SK-N-SH (cell line): ENCODE measurements around the gene RNF214. TPM values are rescaled to one million over a fixed set of nuclear protein-coding genes. Genes with fewer than 3 reads are reported as not detected.

ENCODE experiments used
- CTCF ChIA-PET: fragments of 300-600, 350-600 bp; formaldehyde crosslinking; extraction: SDS; loops from one replicate; lab custom pipeline; 2021; lab: Yijun Ruan, JAX
- POLR2A ChIA-PET: fragments of 350-600 bp; sonication (Branson Sonifier 250); formaldehyde crosslinking; extraction: SDS; loops from one replicate; lab custom pipeline; 2020; ENCODE audit warnings: antibody characterized with exemption, inconsistent platforms; lab: Yijun Ruan, JAX
- DNase-seq: peaks from one replicate; pipeline ENCODE4 v3.0.0; 2012
- H2AFZ ChIP-seq: fragments of 200-600 bp; sonication (generic); 2 replicates; pipeline ENCODE4 v1.8.1; 2016; ENCODE audit warnings: antibody characterized with exemption, mild to moderate bottlenecking, low read depth
- H3F3A ChIP-seq: fragments of 200-600 bp; sonication (generic); replicated peaks from 2 replicates; pipeline ENCODE3; 2016; ENCODE audit warnings: antibody characterized with exemption, mild to moderate bottlenecking; ENCODE audit not compliant: insufficient read depth
- H3K27ac ChIP-seq, 2 experiments: fragments of 200-500 bp in 1 of 2; fragments of 200-600 bp in 1 of 2; sonication (Bioruptor generic) in 1 of 2; sonication (generic), shearing (Covaris generic) in 1 of 2; 2 replicates each; pipeline versions ENCODE4 v1.5.1 to v1.6.1; 2014 to 2016; ENCODE audit warnings: low read depth in 2 of 2, inconsistent platforms in 1 of 2, low read length in 1 of 2, mild to moderate bottlenecking in 1 of 2, mixed read lengths in 1 of 2
- H3K27me3 ChIP-seq: fragments of 200-600 bp; sonication (generic), shearing (Covaris generic); 2 replicates; pipeline ENCODE4 v1.6.1; 2016; ENCODE audit warnings: mixed run types; ENCODE audit not compliant: insufficient read depth
- H3K36me3 ChIP-seq, 2 experiments: fragments of 200-500 bp in 1 of 2; fragments of 200-600 bp in 1 of 2; sonication (Bioruptor generic) in 1 of 2; sonication (generic) in 1 of 2; replicated peaks in 1 of 2; 2 replicates each; pipeline versions ENCODE3 to v1.5.1; 2014 to 2016; ENCODE audit warnings: low read length in 1 of 2, mild to moderate bottlenecking in 1 of 2; ENCODE audit not compliant: insufficient read depth in 2 of 2, control insufficient read depth in 1 of 2
- H3K4me1 ChIP-seq, 2 experiments: fragments of 200-500 bp in 1 of 2; fragments of 200-600 bp in 1 of 2; sonication (Bioruptor generic) in 1 of 2; sonication (generic), shearing (Covaris generic) in 1 of 2; 2 replicates each; pipeline versions ENCODE4 v1.5.1 to v1.6.1; 2014 to 2016; ENCODE audit warnings: low read depth in 1 of 2, low read length in 1 of 2, mixed run types in 1 of 2; ENCODE audit not compliant: insufficient read depth in 2 of 2, control insufficient read depth in 1 of 2
- H3K4me2 ChIP-seq: fragments of 200-600 bp; sonication (generic), shearing (Covaris generic); 2 replicates; pipeline ENCODE4 v1.6.1; 2017; ENCODE audit warnings: mixed run types
- H3K4me3 ChIP-seq, 2 experiments: fragments of 200-500 bp in 1 of 2; fragments of 200-600 bp in 1 of 2; sonication (Bioruptor generic) in 1 of 2; sonication (generic), shearing (Covaris generic) in 1 of 2; 2 replicates each; pipeline versions ENCODE4 v1.5.1 to v1.8.1; 2014 to 2016; ENCODE audit warnings: low read depth in 2 of 2, inconsistent platforms in 1 of 2, low read length in 1 of 2, mild to moderate bottlenecking in 1 of 2, mixed read lengths in 1 of 2, moderate library complexity in 1 of 2
- H3K79me2 ChIP-seq: fragments of 200-600 bp; sonication (generic); 2 replicates; pipeline ENCODE4 v1.8.1; 2017; ENCODE audit warnings: mild to moderate bottlenecking; ENCODE audit not compliant: insufficient read depth
- H3K9ac ChIP-seq: fragments of 200-600 bp; sonication (generic); 2 replicates; pipeline ENCODE4 v1.6.1; 2017; ENCODE audit warnings: mixed run types
- H3K9me2 ChIP-seq: fragments of 200-600 bp; sonication (generic); 2 replicates; pipeline ENCODE4 v1.6.1; 2017; ENCODE audit warnings: mixed run types
- H3K9me3 ChIP-seq: fragments of 200-600 bp; sonication (generic); 2 replicates; pipeline ENCODE4 v1.6.1; 2017; ENCODE audit warnings: mixed run types, mild to moderate bottlenecking, moderate library complexity
- H4K20me1 ChIP-seq: fragments of 200-600 bp; sonication (generic); 2 replicates; pipeline ENCODE4 v1.6.1; 2017; ENCODE audit warnings: mild to moderate bottlenecking, mixed run types; ENCODE audit not compliant: insufficient read depth
- CHD2 ChIP-seq: fragments of 150-350 bp; IDR thresholded peaks from 2 replicates; pipeline ENCODE4 v1.6.1; 2018; ENCODE audit warnings: low read length; ENCODE audit not compliant: partially characterized antibody
- ELF1 ChIP-seq: IDR thresholded peaks from 2 replicates; pipeline ENCODE4 v1.4.0; 2012
- FOXM1 ChIP-seq: IDR thresholded peaks from 2 replicates; pipeline ENCODE4 v1.4.0; 2012; ENCODE audit warnings: low read depth, mild to moderate bottlenecking
- GABPA ChIP-seq: IDR thresholded peaks from 2 replicates; pipeline ENCODE4 v1.4.0; 2012; ENCODE audit warnings: low read depth, mild to moderate bottlenecking
- JUND ChIP-seq: IDR thresholded peaks from 2 replicates; pipeline ENCODE4 v1.4.0; 2012
- MEF2A ChIP-seq: IDR thresholded peaks from 2 replicates; pipeline ENCODE4 v1.4.0; 2012; ENCODE audit warnings: low read depth, borderline replicate concordance
- MXI1 ChIP-seq: IDR thresholded peaks from 2 replicates; pipeline ENCODE4 v1.6.1; 2012; ENCODE audit warnings: mild to moderate bottlenecking, low read depth, low read length, improper control_type of control experiment
- NFIC ChIP-seq: IDR thresholded peaks from 2 replicates; pipeline ENCODE4 v1.4.0; 2012; ENCODE audit warnings: borderline replicate concordance
- NRF1 ChIP-seq: IDR thresholded peaks from 2 replicates; pipeline ENCODE4 v1.6.1; 2012; ENCODE audit warnings: low read depth, mild to moderate bottlenecking, low read length
- RAD21 ChIP-seq: IDR thresholded peaks from 2 replicates; pipeline ENCODE4 v1.6.1; 2012; ENCODE audit warnings: mild to moderate bottlenecking, low read length
- RCOR1 ChIP-seq: fragments of 150-350 bp; IDR thresholded peaks from 2 replicates; pipeline ENCODE4 v1.6.1; 2017; ENCODE audit warnings: antibody characterized with exemption, low read length
- RFX5 ChIP-seq: IDR thresholded peaks from 2 replicates; pipeline ENCODE4 v1.6.1; 2012; ENCODE audit warnings: mild to moderate bottlenecking, improper control_type of control experiment, low read length
- RXRA ChIP-seq: IDR thresholded peaks from 2 replicates; pipeline ENCODE4 v1.4.0; 2012; ENCODE audit warnings: low read depth, mild to moderate bottlenecking, borderline replicate concordance
- SIN3A ChIP-seq: IDR thresholded peaks from 2 replicates; pipeline ENCODE4 v1.6.1; 2012; ENCODE audit warnings: low read depth, mild to moderate bottlenecking, low read length, moderate library complexity, borderline replicate concordance
- TEAD4 ChIP-seq: IDR thresholded peaks from 2 replicates; pipeline ENCODE4 v1.4.0; 2012; ENCODE audit warnings: mild to moderate bottlenecking, borderline replicate concordance; ENCODE audit not compliant: insufficient read depth
- YY1 ChIP-seq: IDR thresholded peaks from 2 replicates; pipeline ENCODE4 v1.4.0; 2012; ENCODE audit warnings: low read depth, mild to moderate bottlenecking
- WGBS: methylation state at CpG from one replicate; pipeline ENCODE4 v1.1.6; 2017; ENCODE audit warnings: low lambda C conversion rate; 5-methylcytosine and 5-hydroxymethylcytosine counted together
- polyA plus RNA-seq, 3 experiments: library from polyadenylated mRNA; depleted of rRNA; stranded (reverse); fragments of >200 nt; gene quantifications; 2 replicates each; pipeline ENCODE4 v1.2.3, GENCODE V29; 2012
- TF ChIP-seq, protein P1 (sequence below): IDR thresholded peaks from 2 replicates; pipeline ENCODE4 v1.4.0; 2012; ENCODE audit warnings: low read depth, borderline replicate concordance
- TF ChIP-seq, protein P2 (sequence below): IDR thresholded peaks from 2 replicates; pipeline ENCODE4 v1.4.0; 2012; ENCODE audit warnings: low read depth, borderline replicate concordance
- TF ChIP-seq, protein P3 (sequence below): fragments of 150-350 bp; IDR thresholded peaks from 2 replicates; pipeline ENCODE4 v1.6.1; 2017; ENCODE audit warnings: antibody characterized with exemption, low read length, low read depth, borderline replicate concordance

RNF214 gene
- polyA plus RNA-seq, 1 of the 3 experiments (the other 2 are of a cell fraction) = 15.4 TPM

DNA sequence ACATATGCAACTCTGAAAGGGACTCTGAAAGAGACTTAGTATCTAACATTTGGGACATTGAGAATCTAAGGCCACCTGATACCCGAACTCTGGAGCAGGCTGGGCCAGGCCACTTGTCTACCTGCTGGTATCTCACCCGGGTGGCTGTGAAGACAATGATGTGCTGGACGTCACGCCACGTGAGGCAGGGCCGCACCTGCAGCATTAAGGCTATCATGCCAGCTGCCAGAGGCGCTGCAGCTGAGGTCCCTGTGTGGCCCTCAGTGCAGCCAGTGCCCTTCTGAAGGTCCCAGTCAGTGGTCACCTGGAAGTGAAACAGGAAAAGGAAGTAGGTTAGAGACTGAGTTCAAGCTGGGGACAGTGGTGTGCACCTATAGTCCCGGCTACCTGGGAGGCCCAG lies 13.0 kb upstream of the RNF214 start:
- POLR2A ChIA-PET = no interaction called here
- Histone ChIP-seq H3K9me2 (no peaks in the 10 kb centered on the region), H3K4me2 (no peak overlapping the region), H3K79me2 (no peaks in the 10 kb centered on the region), H2AFZ (no peak overlapping the region), H3K4me1 (peaks cover 2 to 11% of the 10 kb centered on the region in 2 experiments; a peak in 2 of 4 replicates), H3K9ac (no peak overlapping the region), H3K9me3 (no peaks in the 10 kb centered on the region), H3K36me3 (peaks cover 26 to 64% of the 10 kb centered on the region in 2 experiments), H3K27me3 (no peaks in the 10 kb centered on the region), H3K4me3 (no peak overlapping the region), H4K20me1 (no peaks in the 10 kb centered on the region), H3F3A (peaks cover 6% of the 10 kb centered on the region), H3K27ac (no peak overlapping the region)
- CTCF ChIA-PET = interaction anchor here (0.7 to 1.3 kb wide), 2 partner anchors 12 to 477 kb away, joined by 3 read pairs; no protein-coding TSS in a partner anchor
- TF ChIP-seq RXRA (no peak), CHD2 (no peak), FOXM1 (no peak), YY1 (no peak)
- 90% methylated on average over 8 of the region's 8 CpGs for WGBS
- DNase-seq = no peak

DNA sequence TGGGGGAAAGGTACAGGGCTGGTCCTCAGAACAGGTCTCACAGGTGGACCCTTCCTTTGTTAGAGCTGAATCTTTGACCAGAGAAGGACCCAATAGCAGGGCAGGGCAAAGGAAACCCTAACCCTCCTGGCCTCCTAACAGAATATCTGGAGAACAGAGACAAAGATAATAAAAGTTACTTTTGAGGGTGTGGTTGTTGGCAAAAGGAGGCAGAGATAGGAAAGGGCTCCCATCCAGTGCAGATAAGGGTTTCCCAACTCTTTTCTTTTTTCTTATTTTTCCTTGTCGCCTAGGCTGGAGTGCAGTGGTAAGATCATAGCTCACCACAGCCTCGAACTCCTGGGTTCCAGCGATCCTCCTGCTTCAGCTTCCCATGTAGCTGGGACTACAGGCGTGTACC lies 12.5 kb upstream of the RNF214 start:
- H4K20me1 ChIP-seq = no peaks in the 10 kb centered on the region
- peaks cover 26 to 61% of the 10 kb centered on the region in 2 experiments for H3K36me3 ChIP-seq
- no peak overlapping the region for H3K4me2 ChIP-seq
- H3K27ac ChIP-seq = no peak overlapping the region
- H3K4me3 ChIP-seq = no peak overlapping the region
- H3K79me2 ChIP-seq = no peaks in the 10 kb centered on the region
- no peaks in the 10 kb centered on the region for H3K9me2 ChIP-seq
- no peaks in the 10 kb centered on the region for H3K9me3 ChIP-seq
- no peaks in the 10 kb centered on the region for H3K27me3 ChIP-seq
- ChIA-PET POLR2A (no interaction called here), CTCF (interaction anchor here (1.2 to 2.8 kb wide), 3 partner anchors 12 to 114 kb away, joined by 3 to 21 read pairs (median 3); partner anchors contain the start of genes PCSK7 and RNF214)
- no peak overlapping the region for H2AFZ ChIP-seq
- no peak for DNase-seq
- peaks cover 6% of the 10 kb centered on the region for H3F3A ChIP-seq
- WGBS = 99% methylated on average over 4 of the region's 4 CpGs
- TF ChIP-seq TEAD4 (no peak), RAD21 (no peak), YY1 (no peak), RFX5 (no peak)
- H3K9ac ChIP-seq = no peak overlapping the region
- peaks cover 2 to 11% of the 10 kb centered on the region in 2 experiments; a peak in 2 of 4 replicates for H3K4me1 ChIP-seq

DNA sequence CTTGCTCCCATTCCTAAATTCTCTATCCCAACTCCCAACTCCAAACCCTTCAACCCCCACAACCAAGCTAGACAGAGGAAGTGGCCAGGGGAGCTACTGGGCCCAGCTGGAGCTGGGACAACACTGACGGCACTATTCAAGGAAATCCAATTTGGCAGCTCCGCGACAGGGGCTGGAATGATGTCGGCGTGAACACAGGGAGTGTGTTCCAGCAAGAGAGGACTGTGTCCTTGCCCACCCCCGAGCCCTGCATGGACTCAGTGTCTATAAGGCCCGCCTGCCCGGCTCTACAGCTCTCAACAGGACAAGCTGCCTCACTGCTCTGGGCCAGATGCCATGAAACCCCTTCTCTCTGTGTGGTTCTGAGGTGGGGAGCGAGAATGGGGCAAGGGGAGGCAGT lies 11.9 kb upstream of the RNF214 start:
- Histone ChIP-seq H3K9me2 (no peaks in the 10 kb centered on the region), H3K9ac (no peak overlapping the region), H3K4me2 (no peak overlapping the region), H3K9me3 (no peaks in the 10 kb centered on the region), H2AFZ (no peak overlapping the region), H3K4me3 (no peak overlapping the region), H3K27ac (no peak overlapping the region), H3K36me3 (peaks cover 30 to 65% of the 10 kb centered on the region in 2 experiments), H3K4me1 (peaks cover 2 to 11% of the 10 kb centered on the region in 2 experiments; a peak in 2 of 4 replicates), H4K20me1 (no peaks in the 10 kb centered on the region), H3K27me3 (no peaks in the 10 kb centered on the region), H3K79me2 (no peaks in the 10 kb centered on the region), H3F3A (peaks cover 6% of the 10 kb centered on the region)
- CTCF ChIA-PET = interaction anchor here (1.2 to 2.8 kb wide), 3 partner anchors 12 to 115 kb away, joined by 3 to 21 read pairs (median 3); partner anchors contain the start of genes PCSK7 and RNF214
- POLR2A ChIA-PET = interaction anchor here (1.1 kb wide), 1 partner anchor 9 kb away, joined by 3 read pairs; no protein-coding TSS in a partner anchor
- no peak for DNase-seq
- WGBS = 96% methylated on average over 6 of the region's 9 CpGs
- TF ChIP-seq JUND (no peak), NRF1 (no peak), RFX5 (no peak), RXRA (no peak), ELF1 (no peak), RCOR1 (no peak), SIN3A (no peak), MEF2A (no peak), GABPA (no peak), NFIC (no peak), MXI1 (no peak)
- TF ChIP-seq, protein P1, sequence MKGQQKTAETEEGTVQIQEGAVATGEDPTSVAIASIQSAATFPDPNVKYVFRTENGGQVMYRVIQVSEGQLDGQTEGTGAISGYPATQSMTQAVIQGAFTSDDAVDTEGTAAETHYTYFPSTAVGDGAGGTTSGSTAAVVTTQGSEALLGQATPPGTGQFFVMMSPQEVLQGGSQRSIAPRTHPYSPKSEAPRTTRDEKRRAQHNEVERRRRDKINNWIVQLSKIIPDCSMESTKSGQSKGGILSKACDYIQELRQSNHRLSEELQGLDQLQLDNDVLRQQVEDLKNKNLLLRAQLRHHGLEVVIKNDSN = no peak
- TF ChIP-seq, protein P2, sequence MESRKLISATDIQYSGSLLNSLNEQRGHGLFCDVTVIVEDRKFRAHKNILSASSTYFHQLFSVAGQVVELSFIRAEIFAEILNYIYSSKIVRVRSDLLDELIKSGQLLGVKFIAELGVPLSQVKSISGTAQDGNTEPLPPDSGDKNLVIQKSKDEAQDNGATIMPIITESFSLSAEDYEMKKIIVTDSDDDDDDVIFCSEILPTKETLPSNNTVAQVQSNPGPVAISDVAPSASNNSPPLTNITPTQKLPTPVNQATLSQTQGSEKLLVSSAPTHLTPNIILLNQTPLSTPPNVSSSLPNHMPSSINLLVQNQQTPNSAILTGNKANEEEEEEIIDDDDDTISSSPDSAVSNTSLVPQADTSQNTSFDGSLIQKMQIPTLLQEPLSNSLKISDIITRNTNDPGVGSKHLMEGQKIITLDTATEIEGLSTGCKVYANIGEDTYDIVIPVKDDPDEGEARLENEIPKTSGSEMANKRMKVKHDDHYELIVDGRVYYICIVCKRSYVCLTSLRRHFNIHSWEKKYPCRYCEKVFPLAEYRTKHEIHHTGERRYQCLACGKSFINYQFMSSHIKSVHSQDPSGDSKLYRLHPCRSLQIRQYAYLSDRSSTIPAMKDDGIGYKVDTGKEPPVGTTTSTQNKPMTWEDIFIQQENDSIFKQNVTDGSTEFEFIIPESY = no peak
- TF ChIP-seq, protein P3, sequence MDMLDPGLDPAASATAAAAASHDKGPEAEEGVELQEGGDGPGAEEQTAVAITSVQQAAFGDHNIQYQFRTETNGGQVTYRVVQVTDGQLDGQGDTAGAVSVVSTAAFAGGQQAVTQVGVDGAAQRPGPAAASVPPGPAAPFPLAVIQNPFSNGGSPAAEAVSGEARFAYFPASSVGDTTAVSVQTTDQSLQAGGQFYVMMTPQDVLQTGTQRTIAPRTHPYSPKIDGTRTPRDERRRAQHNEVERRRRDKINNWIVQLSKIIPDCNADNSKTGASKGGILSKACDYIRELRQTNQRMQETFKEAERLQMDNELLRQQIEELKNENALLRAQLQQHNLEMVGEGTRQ = no peak
